H1 (cell line): ENCODE results near the gene ZNF691. TPM values are rescaled to one million over a fixed set of nuclear protein-coding genes. Genes with fewer than 3 reads are reported as not detected.

Experiments
- SIN3A ChIP-seq, 2 experiments: IDR thresholded peaks in 1 of 2; conservative IDR thresholded peaks in 1 of 2; 2 replicates each; pipeline ENCODE4 v1.6.1; 2011 to 2012; ENCODE audit warnings: low read length in 2 of 2, improper control_type of control experiment in 1 of 2, low read depth in 1 of 2, mild to moderate bottlenecking in 1 of 2
- polyA plus RNA-seq, 7 experiments: library from polyadenylated mRNA; depleted of rRNA in 3 of 7; stranded (reverse) in 5 of 7; unstranded in 2 of 7; fragments of >200 nt in 5 of 7; fragments of 200-250 nt in 2 of 7; gene quantifications; 1 replicate in 5 of 7; 2 replicates in 1 of 7; 4 replicates in 1 of 7; pipeline versions ENCODE4 v1.2.1 to v1.2.3, GENCODE V29; 2011 to 2013; ENCODE audit warnings: missing spikeins in 2 of 7, mixed read lengths in 2 of 7
- total RNA-seq: library from RNA; stranded (reverse); fragmentation: NEBNext Ultra II Directional; extraction: Animal tissue kit (Norgen Biotek cat#: 25700); gene quantifications from 2 replicates; pipeline ENCODE4 v1.2.1, GENCODE V29; 2021
- TF ChIP-seq, protein P1 (sequence below): IDR thresholded peaks from 2 replicates; pipeline ENCODE4 v1.6.1; 2011; ENCODE audit warnings: low read depth, mild to moderate bottlenecking, low read length; ENCODE audit not compliant: insufficient read depth

ZNF691 gene
- total and polyA plus RNA-seq, 2 of the 8 experiments (the other 6 are each of a cell fraction or from before 2014, with no cell fraction given): 19.5 TPM

- no peak for TF ChIP-seq SIN3A (conservative IDR thresholded peaks at IDR 0.05 in 1 of 2, IDR thresholded peaks at IDR 0.05 in 1 of 2; ENCODE audit: low read depth in 1 of 2, low read length in 2 of 2)
- TF ChIP-seq, protein P1, sequence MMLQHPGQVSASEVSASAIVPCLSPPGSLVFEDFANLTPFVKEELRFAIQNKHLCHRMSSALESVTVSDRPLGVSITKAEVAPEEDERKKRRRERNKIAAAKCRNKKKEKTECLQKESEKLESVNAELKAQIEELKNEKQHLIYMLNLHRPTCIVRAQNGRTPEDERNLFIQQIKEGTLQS: no peak
- TF ChIP-seq, all 59 proteins: peak for 0
These were observed 13.7 kb upstream of the ZNF691 start (continued) for GRCh38 chr1:42832641-42833240.
